K562 (cell line): ENCODE results near the gene CYP4F11. TPM values are rescaled to one million over a fixed set of nuclear protein-coding genes. Genes with fewer than 3 reads are reported as not detected.

Experiments
- ATAC-seq: fragments of 200-7000 bp; cut with Tn5 transposase; 3 replicates; pipeline ENCODE4 v1.9.1; 2020; ENCODE audit warnings: moderate library complexity
- BruUV-seq: library from RNA; stranded (reverse); fragments of 400-500 nt; replicated peaks from 2 replicates; lab custom pipeline; 2021; lab: Mats Ljungman, UMichigan
- CTCF ChIA-PET: fragments of 300-600 bp; formaldehyde crosslinking; extraction: SDS; loops from one replicate; lab custom pipeline; 2021; ENCODE audit warnings: low intra/inter-chr PET ratio; lab: Yijun Ruan, JAX
- POLR2A ChIA-PET: fragments of 300-600, 350-650 bp; sonication (Branson Sonifier 250); formaldehyde crosslinking; extraction: SDS; loops from one replicate; lab custom pipeline; 2021; ENCODE audit warnings: antibody characterized with exemption, inconsistent platforms; lab: Yijun Ruan, JAX
- DNase-seq, 4 experiments: peaks; one replicate each; pipeline versions ENCODE4 v3.0.0 to v3.0.0-alpha.2; 2011 to 2018; ENCODE audit warnings: low spot score in 3 of 4, mixed read lengths in 3 of 4; ENCODE audit errors: extremely low read depth in 1 of 4
- FAIRE-seq: peaks from 2 replicates; lab custom pipeline; 2011; peaks lifted over from hg19 to GRCh38; lab: Jason Lieb, UNC
- H2AFZ ChIP-seq: 2 replicates; pipeline ENCODE4 v1.6.0; 2011; ENCODE audit warnings: low read depth, low read length, control low read depth, inconsistent platforms
- H3K27ac ChIP-seq: fragments of 200-600 bp; 3 replicates; pipeline ENCODE4 v1.8.0; 2011; ENCODE audit warnings: low read depth, mild to moderate bottlenecking, control low read depth, inconsistent platforms, low read length, moderate library complexity, mixed read lengths; ENCODE audit errors: extremely low read depth
- H3K27me3 ChIP-seq, 2 experiments: fragments of 300-600 bp in 1 of 2; 2 replicates in 1 of 2; 3 replicates in 1 of 2; pipeline versions ENCODE4 v1.6.0 to v1.8.0; 2011; ENCODE audit warnings: inconsistent platforms in 2 of 2, low read length in 2 of 2, mild to moderate bottlenecking in 1 of 2, mixed read lengths in 1 of 2, moderate library complexity in 1 of 2; ENCODE audit not compliant: control insufficient read depth in 2 of 2, insufficient read depth in 2 of 2
- H3K36me3 ChIP-seq: fragments of 300-600 bp; 3 replicates; pipeline ENCODE4 v1.8.0; 2011; ENCODE audit warnings: mild to moderate bottlenecking, low read length, inconsistent platforms; ENCODE audit not compliant: control insufficient read depth, insufficient read depth
- H3K4me1 ChIP-seq, 2 experiments: fragments of 200-600 bp in 1 of 2; replicated peaks in 1 of 2; 2 replicates in 1 of 2; 3 replicates in 1 of 2; pipeline versions ENCODE4 v1.5.1 to v1.8.0; 2011; ENCODE audit warnings: inconsistent platforms in 2 of 2, low read length in 2 of 2, mild to moderate bottlenecking in 1 of 2, mixed read lengths in 1 of 2, moderate library complexity in 1 of 2; ENCODE audit not compliant: control insufficient read depth in 2 of 2, insufficient read depth in 2 of 2
- H3K4me2 ChIP-seq: 2 replicates; pipeline ENCODE4 v1.6.1; 2011; ENCODE audit warnings: low read length, control low read depth, inconsistent platforms, mixed read lengths; ENCODE audit not compliant: insufficient read depth
- H3K4me3 ChIP-seq: fragments of 200-600 bp; sonication (generic), shearing (Covaris generic); 2 replicates; pipeline ENCODE4 v1.5.1; 2016; ENCODE audit warnings: control low read depth, inconsistent platforms
- H3K79me2 ChIP-seq: fragments of 200-600 bp; 3 replicates; pipeline ENCODE4 v1.8.0; 2011; ENCODE audit warnings: low read length, inconsistent platforms; ENCODE audit not compliant: control insufficient read depth, insufficient read depth
- H3K9ac ChIP-seq, 2 experiments: 2 replicates each; pipeline versions ENCODE4 v1.6.0 to v1.6.1; 2011; ENCODE audit warnings: low read depth in 2 of 2, low read length in 2 of 2, control low read depth in 1 of 2, inconsistent platforms in 1 of 2, mild to moderate bottlenecking in 1 of 2, mixed read lengths in 1 of 2; ENCODE audit not compliant: insufficient read depth in 1 of 2
- H3K9me1 ChIP-seq: one replicate; pipeline ENCODE4 v1.6.0; 2011; ENCODE audit warnings: inconsistent platforms, mild to moderate bottlenecking, low read length, moderate library complexity; ENCODE audit not compliant: control insufficient read depth, insufficient read depth
- H3K9me3 ChIP-seq: replicated peaks from 2 replicates; pipeline ENCODE4 v1.5.1; 2011; ENCODE audit warnings: low read depth, low read length, inconsistent platforms; ENCODE audit not compliant: control insufficient read depth, insufficient read depth
- H4K20me1 ChIP-seq: replicated peaks from 2 replicates; pipeline ENCODE4 v1.6.1; 2011; ENCODE audit warnings: low read length, inconsistent platforms, mixed read lengths; ENCODE audit not compliant: control insufficient read depth, insufficient read depth
- ATF1 ChIP-seq, 2 experiments: fragments of 450-650 bp in 1 of 2; IDR thresholded peaks; 2 replicates each; pipeline ENCODE4 v1.6.1; 2016; ENCODE audit warnings: missing compliant biosample characterization in 1 of 2, missing genetic modification characterization in 1 of 2
- CBX3 ChIP-seq, 2 experiments: IDR thresholded peaks; 1 replicate in 1 of 2; 2 replicates in 1 of 2; pipeline ENCODE4 v1.6.1; 2012; ENCODE audit warnings: inconsistent platforms in 2 of 2, low read length in 2 of 2, borderline replicate concordance in 1 of 2, control low read depth in 1 of 2
- HLTF ChIP-seq: fragments of 450-650 bp; IDR thresholded peaks from 2 replicates; pipeline ENCODE4 v1.6.1; 2016
- LARP7 ChIP-seq: fragments of 450-650 bp; IDR thresholded peaks from 2 replicates; pipeline ENCODE4 v1.6.1; 2016
- MTA2 ChIP-seq: fragments of 450-650 bp; IDR thresholded peaks from 2 replicates; pipeline ENCODE4 v1.6.1; 2016; ENCODE audit warnings: low read depth
- NCOR1 ChIP-seq: fragments of 450-650 bp; IDR thresholded peaks from 2 replicates; pipeline ENCODE4 v1.6.1; 2016; ENCODE audit warnings: mild to moderate bottlenecking, moderate library complexity
- PATZ1 ChIP-seq: fragments of 250-450 bp; sonication (Bioruptor Pico); IDR thresholded peaks from 2 replicates; pipeline ENCODE4 v1.5.0; 2020; ENCODE audit warnings: mild to moderate bottlenecking, borderline replicate concordance
- PCBP2 ChIP-seq: fragments of 200-400 bp; formaldehyde crosslinking; IDR thresholded peaks from 2 replicates; pipeline ENCODE4 v1.6.1; 2018; ENCODE audit warnings: low read length, low read depth, mild to moderate bottlenecking, moderate library complexity; ENCODE audit not compliant: poor library complexity, severe bottlenecking
- PHTF2 ChIP-seq: fragments of 250-450 bp; sonication (Bioruptor Pico); IDR thresholded peaks from 2 replicates; pipeline ENCODE4 v1.5.0; 2021; ENCODE audit warnings: mild to moderate bottlenecking
- RBM25 ChIP-seq: fragments of 200-400 bp; formaldehyde crosslinking; IDR thresholded peaks from 2 replicates; pipeline ENCODE4 v1.6.1; 2018; ENCODE audit warnings: low read length, low read depth, moderate library complexity; ENCODE audit not compliant: severe bottlenecking
- SMARCE1 ChIP-seq: fragments of 450-650 bp; IDR thresholded peaks from 2 replicates; pipeline ENCODE4 v1.7.1; 2016; ENCODE audit warnings: mild to moderate bottlenecking
- SREBF2 ChIP-seq: sonication (generic); formaldehyde crosslinking; IDR thresholded peaks from 2 replicates; pipeline ENCODE4 v1.4.0; 2020; ENCODE audit warnings: mild to moderate bottlenecking, missing genetic modification reagents
- SUPT5H ChIP-seq: fragments of 450-650 bp; IDR thresholded peaks from 2 replicates; pipeline ENCODE4 v1.6.1; 2016
- TAL1 ChIP-seq: fragments of 450-650 bp; IDR thresholded peaks from 2 replicates; pipeline ENCODE4 v1.6.1; 2016; ENCODE audit warnings: mild to moderate bottlenecking
- TRIM28 ChIP-seq: fragments of 450-650 bp; IDR thresholded peaks from 2 replicates; pipeline ENCODE4 v1.6.1; 2017
- WGBS: fragments of 100-300 bp; shearing (Covaris generic); methylation state at CpG from one replicate; pipeline ENCODE4 v1.1.6; 2016; ENCODE audit warnings: low coverage, mixed read lengths; ENCODE audit not compliant: insufficient coverage; ENCODE audit errors: missing lambda C conversion rate; 5-methylcytosine and 5-hydroxymethylcytosine counted together
- in situ Hi-C: fragments of 300-500 bp; cut with MboI; formaldehyde crosslinking; loops from 4 replicates; pipeline ENCODE4 v1.15.0; 2018; ENCODE audit warnings: inconsistent platforms, mixed read lengths
- intact Hi-C: fragments of 100-400 bp; cut with micrococcal nuclease; formaldehyde crosslinking; loops from 2 replicates; pipeline ENCODE4 v1.14.2; 2022
- polyA plus RNA-seq, 8 experiments: library from polyadenylated mRNA; depleted of rRNA in 4 of 8; stranded (reverse) in 5 of 8; unstranded in 3 of 8; fragments of >200 nt; fragmentation: Nextera tagmentation in 2 of 8; fragmentation: Illumina TruSeq in 1 of 8; extraction: Ambion mirVana in 2 of 8; extraction: Trizol in 1 of 8; gene quantifications; 2 replicates each; pipeline versions ENCODE4 v1.2.1 to v1.2.3, GENCODE V29; 2011 to 2014; ENCODE audit warnings: inconsistent platforms in 1 of 8, missing spikeins in 1 of 8
- total RNA-seq, 7 experiments: library from RNA; depleted of rRNA in 6 of 7; stranded (reverse); fragments of >200 nt in 6 of 7; fragmentation: Illumina TruSeq in 2 of 7; extraction: Trizol in 2 of 7; gene quantifications; 2 replicates each; pipeline versions ENCODE4 v1.2.1 to v1.2.3, GENCODE V29; 2011 to 2021; ENCODE audit warnings: low replicate concordance in 1 of 7
- TF ChIP-seq, protein P1 (sequence below): fragments of 250-450 bp; sonication (Bioruptor Pico); IDR thresholded peaks from 2 replicates; pipeline ENCODE4 v1.4.0; 2020; ENCODE audit warnings: mild to moderate bottlenecking, moderate library complexity

Gene CYP4F11
- total and polyA plus RNA-seq, 9 of the 15 experiments (the other 6 are each of a cell fraction or from before 2014, with no cell fraction given): 0.03 TPM; not detected in 8

DNA sequence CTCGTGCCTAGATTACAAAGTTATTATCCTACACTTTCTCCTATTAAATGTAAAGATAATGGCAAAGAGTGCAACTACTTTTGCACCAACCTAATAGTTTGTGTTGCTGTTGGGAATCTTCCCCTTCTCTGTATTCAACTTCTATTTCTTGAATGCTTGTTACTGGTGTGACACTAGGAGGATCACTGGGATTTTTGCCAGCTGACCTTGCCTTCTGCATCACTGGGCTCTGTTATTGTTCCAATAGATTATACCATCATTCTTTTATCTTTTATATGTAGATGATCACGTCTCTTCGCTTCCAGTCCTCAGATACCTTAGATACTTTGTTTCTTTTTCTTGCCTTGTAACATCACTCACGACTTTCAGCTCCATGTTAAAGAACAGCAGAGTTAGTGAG, 11.0 kb upstream of the CYP4F11 start:
- intact Hi-C loops: no loop called here
- H3K4me2 ChIP-seq: no peak overlapping the region
- no peak for DNase-seq
- no peak overlapping the region for H2AFZ ChIP-seq
- H3K79me2 ChIP-seq: no peaks in the 10 kb centered on the region; the same call in 2 of the 3 replicates
- H4K20me1 ChIP-seq: no peaks in the 10 kb centered on the region
- H3K27me3 ChIP-seq: no peaks in the 10 kb centered on the region
- BruUV-seq: no TSS peak
- ATAC-seq: no peak
- no peak for FAIRE-seq
- in situ Hi-C loops: no loop called here
- no peak overlapping the region for H3K9ac ChIP-seq
- H3K9me1 ChIP-seq: no peaks in the 10 kb centered on the region
- POLR2A ChIA-PET: no interaction called here
- H3K9me3 ChIP-seq: no peaks in the 10 kb centered on the region; the same call in none of the 2 replicates
- H3K27ac ChIP-seq: no peak overlapping the region
- no peaks in the 10 kb centered on the region for H3K4me1 ChIP-seq
- no peaks in the 10 kb centered on the region for H3K36me3 ChIP-seq
- 5% methylated on average over 4 of the region's 4 CpGs for WGBS
- no peak overlapping the region for H3K4me3 ChIP-seq
- CTCF ChIA-PET: no interaction called here
- TF ChIP-seq MTA2 (no peak), LARP7 (no peak), SUPT5H (no peak)

DNA sequence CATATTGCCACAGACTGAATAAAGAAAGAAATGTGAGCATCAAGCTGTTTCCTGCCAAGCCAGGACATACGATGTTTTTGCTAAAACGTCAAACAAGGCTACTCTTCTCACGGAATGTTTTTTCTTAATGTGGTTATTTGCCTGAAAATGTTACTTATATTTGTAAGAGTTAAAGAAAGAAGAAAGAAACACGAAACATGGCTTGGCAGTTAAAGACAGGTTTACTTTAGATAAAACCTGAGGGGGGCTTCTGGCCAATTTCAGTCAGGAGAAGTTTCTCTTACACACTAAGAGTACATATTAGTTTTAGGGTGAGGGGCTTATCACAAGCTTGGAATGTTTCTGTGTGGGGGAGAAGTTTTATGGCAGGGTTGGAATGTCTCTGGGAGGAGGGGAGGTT, 10.1 kb upstream of the CYP4F11 start:
- BruUV-seq: no TSS peak
- Histone ChIP-seq H3K79me2 (no peaks in the 10 kb centered on the region; the same call in 2 of the 3 replicates), H3K27ac (no peak overlapping the region), H4K20me1 (no peaks in the 10 kb centered on the region), H3K9me3 (no peaks in the 10 kb centered on the region; the same call in none of the 2 replicates), H3K9me1 (no peaks in the 10 kb centered on the region), H3K4me1 (no peaks in the 10 kb centered on the region), H2AFZ (no peak overlapping the region), H3K27me3 (no peaks in the 10 kb centered on the region), H3K4me3 (no peak overlapping the region), H3K9ac (no peak overlapping the region), H3K36me3 (no peaks in the 10 kb centered on the region), H3K4me2 (no peak overlapping the region)
- DNase-seq (no peak), FAIRE-seq (no peak), ATAC-seq (no peak)
- in situ Hi-C loops (no loop called here), intact Hi-C loops (no loop called here)
- WGBS: 6% methylated on average over 4 of the region's 4 CpGs
- POLR2A ChIA-PET: no interaction called here
- CTCF ChIA-PET: no interaction called here
- TF ChIP-seq TRIM28: peak; percentile 85; the same call in 1 of the 2 replicates
- peak in 1 of 2 experiments; percentile 65; a peak in 1 of 3 replicates for TF ChIP-seq CBX3 (IDR thresholded peaks at IDR 0.05; ENCODE audit: borderline replicate concordance in 1 of 2, low read length in 2 of 2)
- TF ChIP-seq HLTF: peak; percentile 99
- peak; percentile 76 for TF ChIP-seq RBM25
- TF ChIP-seq PCBP2: no peak
- no peak for TF ChIP-seq SMARCE1
- TF ChIP-seq, protein P1, sequence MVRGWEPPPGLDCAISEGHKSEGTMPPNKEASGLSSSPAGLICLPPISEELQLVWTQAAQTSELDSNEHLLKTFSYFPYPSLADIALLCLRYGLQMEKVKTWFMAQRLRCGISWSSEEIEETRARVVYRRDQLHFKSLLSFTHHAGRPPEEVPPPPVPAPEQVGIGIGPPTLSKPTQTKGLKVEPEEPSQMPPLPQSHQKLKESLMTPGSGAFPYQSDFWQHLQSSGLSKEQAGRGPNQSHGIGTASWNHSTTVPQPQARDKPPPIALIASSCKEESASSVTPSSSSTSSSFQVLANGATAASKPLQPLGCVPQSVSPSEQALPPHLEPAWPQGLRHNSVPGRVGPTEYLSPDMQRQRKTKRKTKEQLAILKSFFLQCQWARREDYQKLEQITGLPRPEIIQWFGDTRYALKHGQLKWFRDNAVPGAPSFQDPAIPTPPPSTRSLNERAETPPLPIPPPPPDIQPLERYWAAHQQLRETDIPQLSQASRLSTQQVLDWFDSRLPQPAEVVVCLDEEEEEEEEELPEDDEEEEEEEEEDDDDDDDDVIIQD: no peak
- no peak for TF ChIP-seq NCOR1
- no peak for TF ChIP-seq TAL1
- no peak for TF ChIP-seq ATF1 (CRISPR knock-in tag; IDR thresholded peaks at IDR 0.05)
- TF ChIP-seq ATF1 (tag; IDR thresholded peaks at IDR 0.05): no peak
- no peak for TF ChIP-seq PHTF2
- TF ChIP-seq SREBF2 (CRISPR knock-in tag): no peak
- no peak for TF ChIP-seq PATZ1 (CRISPR knock-in tag)
